Measurements from ENCODE around the gene P3H1.
"Not testable (repeated sequence)": the region's sequence is repeated elsewhere in the genome, so short reads cannot be mapped to it uniquely, and the experiment has no call there.

P3H1 gene

GRCh38 chr1:42766741-42767509 lies at the start of gene P3H1, which contains the start of gene C1orf50:
Gene P3H1 (minus strand): TSS chr1:42767028. CDS start chr1:42766971, 57 bp downstream.
Gene C1orf50 (plus strand): TSS chr1:42767249. CDS start chr1:42767312, 63 bp downstream.
- TF ChIP-seq JUND (IDR thresholded peaks at IDR 0.05; ENCODE audit: low read depth) = no peak
- in situ Hi-C loops (cut with HindIII; ENCODE audit: low pct_unique_long_range_greater_than_20kb, low sequenced_read_pairs) = no loop called here
- peak; percentile 86 to 98 for DNase-seq (ENCODE audit: low read depth in 1 of 2, low spot score in 1 of 2)

- no peak for TF ChIP-seq JUND (IDR thresholded peaks at IDR 0.05; ENCODE audit: low read depth)
- in situ Hi-C loops (cut with HindIII; ENCODE audit: low pct_unique_long_range_greater_than_20kb, low sequenced_read_pairs) = no loop called here
- peak in 1 of 2 experiments; percentile 2 for DNase-seq (ENCODE audit: low read depth in 1 of 2, low spot score in 1 of 2)
Measured at GRCh38 chr1:42815941-42816584, 49.2 kb upstream of the P3H1 start.

DNA sequence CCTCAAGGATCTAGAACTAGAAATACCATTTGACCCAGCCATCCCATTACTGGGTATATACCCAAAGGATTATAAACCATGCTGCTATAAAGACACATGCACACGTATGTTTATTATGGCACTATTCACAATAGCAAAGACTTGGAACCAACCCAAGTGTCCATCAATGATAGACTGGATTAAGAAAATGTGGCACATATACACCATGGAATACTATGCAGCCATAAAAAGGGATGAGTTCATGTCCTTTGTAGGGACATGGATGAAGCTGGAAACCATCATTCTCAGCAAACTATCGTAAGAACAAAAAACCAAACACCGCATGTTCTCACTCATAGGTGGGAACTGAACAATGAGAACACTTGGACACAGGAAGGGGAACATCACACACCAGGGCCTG lies 48.0 kb upstream of the P3H1 start:
- in situ Hi-C loops (cut with HindIII; ENCODE audit: low pct_unique_long_range_greater_than_20kb, low sequenced_read_pairs); DNase-seq (ENCODE audit: low read depth in 1 of 2, low spot score in 1 of 2): not testable (repeated sequence)

GRCh38 chr1:42807056-42807668 lies 40.3 kb upstream of the P3H1 start:
- no peak for TF ChIP-seq JUND (IDR thresholded peaks at IDR 0.05; ENCODE audit: low read depth)
- no peak for DNase-seq (ENCODE audit: low read depth in 1 of 2, low spot score in 1 of 2)
- in situ Hi-C loops (cut with HindIII; ENCODE audit: low pct_unique_long_range_greater_than_20kb, low sequenced_read_pairs) = no loop called here

DNA sequence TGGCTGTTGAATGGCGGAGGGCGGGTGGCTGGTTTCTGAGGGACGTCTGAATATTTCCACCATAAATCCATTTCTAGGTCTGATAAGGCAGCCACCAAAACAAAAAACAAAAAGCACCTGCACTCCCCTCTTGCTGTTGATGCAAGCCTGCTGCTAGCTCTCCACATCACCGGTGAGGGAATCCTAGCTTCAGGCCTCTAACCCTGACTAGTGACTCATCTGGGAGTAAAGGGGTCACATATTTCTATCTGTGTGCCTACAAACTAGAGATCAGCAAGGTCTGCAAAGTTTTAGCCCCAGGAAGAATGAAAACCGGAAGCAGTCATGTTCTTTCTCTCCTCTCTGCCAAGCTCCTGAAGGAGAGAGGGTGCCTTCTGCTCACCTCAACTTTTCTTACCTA lies 39.8 kb upstream of the P3H1 start:
- TF ChIP-seq JUND (IDR thresholded peaks at IDR 0.05; ENCODE audit: low read depth) = no peak
- in situ Hi-C loops (cut with HindIII; ENCODE audit: low pct_unique_long_range_greater_than_20kb, low sequenced_read_pairs) = no loop called here
- DNase-seq (ENCODE audit: low read depth in 1 of 2, low spot score in 1 of 2) = no peak

DNA sequence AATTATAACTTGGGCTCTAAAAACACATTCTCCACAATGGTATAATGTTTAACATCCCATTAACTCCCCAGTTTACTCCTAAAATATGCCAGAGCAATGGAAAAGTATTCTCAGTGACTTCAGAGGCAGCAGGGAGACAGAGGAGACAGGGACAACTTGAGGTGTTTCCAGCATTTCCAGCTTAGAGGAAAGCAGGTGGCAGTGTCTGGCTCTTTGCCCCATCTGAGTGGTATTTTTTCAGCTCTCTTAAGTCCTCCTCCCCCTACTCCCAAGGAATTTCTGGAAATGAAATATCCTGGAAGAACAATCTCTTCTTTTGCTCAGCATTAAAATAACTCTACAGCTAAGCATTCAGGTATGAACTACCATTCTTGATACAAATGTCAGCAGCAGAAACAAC lies 39.3 kb upstream of the P3H1 start:
- TF ChIP-seq JUND (IDR thresholded peaks at IDR 0.05; ENCODE audit: low read depth) = no peak
- no peak for DNase-seq (ENCODE audit: low read depth in 1 of 2, low spot score in 1 of 2)
- in situ Hi-C loops (cut with HindIII; ENCODE audit: low pct_unique_long_range_greater_than_20kb, low sequenced_read_pairs) = no loop called here

GRCh38 chr1:42801832-42802473 lies 35.1 kb upstream of the P3H1 start:
- no peak for TF ChIP-seq JUND (IDR thresholded peaks at IDR 0.05; ENCODE audit: low read depth)
- no peak for DNase-seq (ENCODE audit: low read depth in 1 of 2, low spot score in 1 of 2)
- in situ Hi-C loops (cut with HindIII; ENCODE audit: low pct_unique_long_range_greater_than_20kb, low sequenced_read_pairs) = no loop called here

DNA sequence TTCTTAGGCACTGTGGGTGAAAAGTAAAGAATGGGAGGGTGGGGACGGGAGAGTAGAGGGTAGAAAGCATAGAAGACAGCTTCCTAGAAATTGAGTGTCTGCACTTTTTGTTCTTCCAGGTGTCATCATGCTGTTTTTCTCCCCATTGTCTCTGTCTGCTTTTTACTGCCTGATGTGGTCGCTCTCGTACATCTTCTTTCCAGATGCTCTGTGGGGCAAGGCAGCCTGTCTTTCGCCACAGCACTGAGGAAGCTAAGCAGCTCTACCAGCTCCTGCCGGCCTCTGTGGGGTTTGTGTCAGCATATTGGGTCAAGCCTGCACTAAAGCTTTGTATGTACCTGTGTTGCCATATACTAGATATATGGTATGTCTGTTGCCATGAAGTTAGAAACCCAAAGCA lies 31.2 kb upstream of the P3H1 start:
- no peak for TF ChIP-seq JUND (IDR thresholded peaks at IDR 0.05; ENCODE audit: low read depth)
- in situ Hi-C loops (cut with HindIII; ENCODE audit: low pct_unique_long_range_greater_than_20kb, low sequenced_read_pairs) = no loop called here
- DNase-seq (ENCODE audit: low read depth in 1 of 2, low spot score in 1 of 2) = no peak

GRCh38 chr1:42797414-42797813 lies 30.6 kb upstream of the P3H1 start:
- no peak for DNase-seq (ENCODE audit: low read depth in 1 of 2, low spot score in 1 of 2)
- no peak for TF ChIP-seq JUND (IDR thresholded peaks at IDR 0.05; ENCODE audit: low read depth)
- in situ Hi-C loops (cut with HindIII; ENCODE audit: low pct_unique_long_range_greater_than_20kb, low sequenced_read_pairs) = no loop called here

- DNase-seq (ENCODE audit: low read depth in 1 of 2, low spot score in 1 of 2) = no peak
- no peak for TF ChIP-seq JUND (IDR thresholded peaks at IDR 0.05; ENCODE audit: low read depth)
- in situ Hi-C loops (cut with HindIII; ENCODE audit: low pct_unique_long_range_greater_than_20kb, low sequenced_read_pairs) = no loop called here
Measured at GRCh38 chr1:42793824-42794223, 27.0 kb upstream of the P3H1 start.

DNA sequence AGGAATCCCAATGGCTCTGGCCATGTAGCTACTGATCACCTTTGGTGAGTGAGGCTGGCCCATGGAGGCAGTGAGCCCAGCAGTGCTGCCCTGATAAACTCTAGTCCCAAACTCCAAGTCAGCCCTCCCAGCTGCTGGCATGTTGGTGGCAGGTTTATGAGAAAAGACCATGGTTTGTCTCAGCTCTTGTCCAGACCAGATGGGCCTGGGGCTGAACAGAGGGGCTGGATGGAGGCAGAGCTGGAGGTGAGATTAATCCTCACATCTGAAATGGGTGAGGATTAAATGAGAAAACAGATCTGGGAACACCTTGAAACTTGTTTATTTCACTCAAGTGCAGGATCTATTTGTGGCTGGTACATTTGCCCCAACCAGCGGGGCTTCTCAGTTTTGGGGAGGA lies 21.2 kb upstream of the P3H1 start:
- in situ Hi-C loops (cut with HindIII; ENCODE audit: low pct_unique_long_range_greater_than_20kb, low sequenced_read_pairs) = no loop called here
- DNase-seq (ENCODE audit: low read depth in 1 of 2, low spot score in 1 of 2) = no peak
- no peak for TF ChIP-seq JUND (IDR thresholded peaks at IDR 0.05; ENCODE audit: low read depth)

DNA sequence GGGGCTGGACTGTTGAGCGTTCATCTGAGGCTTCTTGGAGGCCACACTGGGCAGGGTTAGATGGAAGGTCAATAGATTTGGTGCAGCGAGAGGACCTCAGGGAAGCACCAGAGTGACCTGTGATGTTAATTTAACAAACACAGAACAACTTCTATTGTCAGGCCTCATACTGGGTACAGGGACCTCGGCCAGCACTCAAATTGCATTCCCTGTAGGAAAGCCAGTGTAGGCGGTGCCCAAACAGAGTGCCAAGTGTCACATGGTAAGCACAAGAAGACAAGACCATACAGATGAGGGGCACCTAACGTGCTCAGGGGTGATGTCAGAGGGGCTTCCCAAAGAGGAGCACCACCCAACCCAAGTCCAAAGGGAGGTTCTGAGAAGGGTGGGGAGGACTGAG lies 19.3 kb upstream of the P3H1 start:
- no peak for DNase-seq (ENCODE audit: low read depth in 1 of 2, low spot score in 1 of 2)
- in situ Hi-C loops (cut with HindIII; ENCODE audit: low pct_unique_long_range_greater_than_20kb, low sequenced_read_pairs) = no loop called here
- TF ChIP-seq JUND (IDR thresholded peaks at IDR 0.05; ENCODE audit: low read depth) = no peak

All from T47D (cell line).